IMR-90 (cell line): Measurements from ENCODE around the gene GAL3ST2.

Source experiments
- BHLHE40 ChIP-seq: fragments of 150-350 bp; IDR thresholded peaks from 2 replicates; pipeline ENCODE4 v1.6.1; 2016; ENCODE audit warnings: mild to moderate bottlenecking, low read depth, low read length
- CEBPB ChIP-seq: IDR thresholded peaks from 2 replicates; pipeline ENCODE4 v1.6.1; 2012; ENCODE audit warnings: low read depth, low read length, improper control_type of control experiment
- FOS ChIP-seq: fragments of 150-350 bp; IDR thresholded peaks from 2 replicates; pipeline ENCODE4 v1.6.1; 2016; ENCODE audit warnings: low read depth, low read length
- MAFK ChIP-seq: IDR thresholded peaks from 2 replicates; pipeline ENCODE4 v1.6.1; 2012; ENCODE audit warnings: low read depth, low read length, improper control_type of control experiment
- MAZ ChIP-seq: IDR thresholded peaks from 2 replicates; pipeline ENCODE4 v1.6.1; 2012; ENCODE audit warnings: low read depth, mild to moderate bottlenecking, low read length, improper control_type of control experiment, moderate library complexity, borderline replicate concordance
- MXI1 ChIP-seq: IDR thresholded peaks from 2 replicates; pipeline ENCODE4 v1.6.1; 2012; ENCODE audit warnings: low read depth, mild to moderate bottlenecking, low read length, moderate library complexity, borderline replicate concordance
- NFE2L2 ChIP-seq: fragments of 150-350 bp; IDR thresholded peaks from 2 replicates; pipeline ENCODE4 v1.6.1; 2016; ENCODE audit warnings: low read depth, mild to moderate bottlenecking, low read length
- POLR2A ChIP-seq: IDR thresholded peaks from 2 replicates; pipeline ENCODE4 v1.6.1; 2012; ENCODE audit warnings: mild to moderate bottlenecking, low read depth, low read length
- RAD21 ChIP-seq: IDR thresholded peaks from 2 replicates; pipeline ENCODE4 v1.6.1; 2012; ENCODE audit warnings: low read length, improper control_type of control experiment
- RCOR1 ChIP-seq: IDR thresholded peaks from 2 replicates; pipeline ENCODE4 v1.6.1; 2012; ENCODE audit warnings: mild to moderate bottlenecking, low read length, improper control_type of control experiment; ENCODE audit not compliant: insufficient replicate concordance
- RFX5 ChIP-seq: IDR thresholded peaks from 2 replicates; pipeline ENCODE4 v1.8.0; 2012; ENCODE audit warnings: low read depth, mild to moderate bottlenecking, low read length, moderate library complexity
- TF ChIP-seq, protein P1 (sequence below): conservative IDR thresholded peaks from 2 replicates; pipeline ENCODE4 v1.5.1; 2012; ENCODE audit warnings: mild to moderate bottlenecking, low read depth, low read length, improper control_type of control experiment
- TF ChIP-seq, protein P2 (sequence below): fragments of 150-350 bp; IDR thresholded peaks from 2 replicates; pipeline ENCODE4 v1.6.1; 2016; ENCODE audit warnings: low read depth, mild to moderate bottlenecking, low read length, moderate library complexity, borderline replicate concordance

DNA sequence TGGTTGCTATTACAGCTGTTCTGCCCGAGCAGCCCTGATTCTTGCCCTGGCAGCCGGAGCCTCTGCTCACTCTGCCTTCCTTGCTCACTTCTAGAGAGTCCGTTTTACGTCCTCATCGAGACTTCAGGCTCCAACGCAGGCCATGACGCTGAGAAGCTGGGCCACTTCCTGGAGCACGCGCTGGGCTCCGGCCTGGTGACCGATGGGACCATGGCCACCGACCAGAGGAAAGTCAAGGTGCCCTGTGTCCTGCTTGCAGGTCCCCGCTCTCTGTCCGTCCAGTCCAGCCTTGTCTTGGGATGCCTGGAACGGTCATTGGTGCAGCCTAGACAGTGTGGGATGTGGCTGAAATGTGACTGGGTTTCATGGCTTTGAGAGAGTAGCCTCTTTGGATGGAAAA, 25.5 kb upstream of the GAL3ST2 start:
- TF ChIP-seq, protein P1, sequence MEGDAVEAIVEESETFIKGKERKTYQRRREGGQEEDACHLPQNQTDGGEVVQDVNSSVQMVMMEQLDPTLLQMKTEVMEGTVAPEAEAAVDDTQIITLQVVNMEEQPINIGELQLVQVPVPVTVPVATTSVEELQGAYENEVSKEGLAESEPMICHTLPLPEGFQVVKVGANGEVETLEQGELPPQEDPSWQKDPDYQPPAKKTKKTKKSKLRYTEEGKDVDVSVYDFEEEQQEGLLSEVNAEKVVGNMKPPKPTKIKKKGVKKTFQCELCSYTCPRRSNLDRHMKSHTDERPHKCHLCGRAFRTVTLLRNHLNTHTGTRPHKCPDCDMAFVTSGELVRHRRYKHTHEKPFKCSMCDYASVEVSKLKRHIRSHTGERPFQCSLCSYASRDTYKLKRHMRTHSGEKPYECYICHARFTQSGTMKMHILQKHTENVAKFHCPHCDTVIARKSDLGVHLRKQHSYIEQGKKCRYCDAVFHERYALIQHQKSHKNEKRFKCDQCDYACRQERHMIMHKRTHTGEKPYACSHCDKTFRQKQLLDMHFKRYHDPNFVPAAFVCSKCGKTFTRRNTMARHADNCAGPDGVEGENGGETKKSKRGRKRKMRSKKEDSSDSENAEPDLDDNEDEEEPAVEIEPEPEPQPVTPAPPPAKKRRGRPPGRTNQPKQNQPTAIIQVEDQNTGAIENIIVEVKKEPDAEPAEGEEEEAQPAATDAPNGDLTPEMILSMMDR = no peak
- TF ChIP-seq CEBPB = no peak
- TF ChIP-seq POLR2A = no peak
- TF ChIP-seq, protein P2, sequence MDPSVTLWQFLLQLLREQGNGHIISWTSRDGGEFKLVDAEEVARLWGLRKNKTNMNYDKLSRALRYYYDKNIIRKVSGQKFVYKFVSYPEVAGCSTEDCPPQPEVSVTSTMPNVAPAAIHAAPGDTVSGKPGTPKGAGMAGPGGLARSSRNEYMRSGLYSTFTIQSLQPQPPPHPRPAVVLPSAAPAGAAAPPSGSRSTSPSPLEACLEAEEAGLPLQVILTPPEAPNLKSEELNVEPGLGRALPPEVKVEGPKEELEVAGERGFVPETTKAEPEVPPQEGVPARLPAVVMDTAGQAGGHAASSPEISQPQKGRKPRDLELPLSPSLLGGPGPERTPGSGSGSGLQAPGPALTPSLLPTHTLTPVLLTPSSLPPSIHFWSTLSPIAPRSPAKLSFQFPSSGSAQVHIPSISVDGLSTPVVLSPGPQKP = no peak
- no peak for TF ChIP-seq BHLHE40
- TF ChIP-seq MXI1 = no peak
- TF ChIP-seq RAD21 = no peak
- no peak for TF ChIP-seq MAFK
- TF ChIP-seq NFE2L2 = no peak
- TF ChIP-seq MAZ = no peak
- no peak for TF ChIP-seq RCOR1
- TF ChIP-seq RFX5 = no peak
- no peak for TF ChIP-seq FOS
